Measurements from ENCODE around the gene CACNA1S. TPM values are rescaled to one million over a fixed set of nuclear protein-coding genes. Genes with fewer than 3 reads are reported as not detected.

CACNA1S gene
- polyA plus RNA-seq, 1 experiment: not detected

DNA sequence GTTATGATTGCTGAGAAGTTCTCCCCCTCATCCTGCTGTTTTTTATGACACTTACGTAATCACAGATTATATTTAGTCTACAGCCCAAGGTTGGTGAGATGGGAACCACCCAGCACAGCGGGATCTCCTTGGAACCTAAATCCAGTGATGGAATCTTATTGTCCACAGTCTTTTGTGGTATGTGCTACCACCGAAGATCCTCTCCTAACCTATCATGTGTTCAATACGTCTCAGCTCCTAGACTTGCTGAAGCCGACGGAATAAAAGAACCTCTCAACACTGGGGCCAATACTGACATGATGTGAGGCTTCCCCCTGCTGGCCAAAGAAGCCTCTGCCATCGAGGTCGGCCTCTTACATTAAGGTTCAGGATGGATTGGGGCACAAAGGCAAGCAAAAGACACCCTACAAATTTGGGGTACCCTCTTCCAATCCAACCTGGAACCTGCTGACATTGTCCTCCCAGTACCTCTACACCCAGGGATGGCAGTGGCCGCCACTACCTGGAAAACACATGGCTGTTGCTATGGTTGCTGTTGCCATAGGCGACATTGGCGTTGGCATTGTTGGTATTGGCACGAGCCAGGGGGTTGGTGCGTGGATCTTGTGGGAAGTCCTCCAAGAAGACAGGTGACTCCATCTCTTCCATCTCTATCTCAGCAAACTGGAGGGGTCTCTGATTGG lies 69.3 kb downstream of the CACNA1S start:
- ChIA-PET POLR2A (interaction anchor here (1.0 kb wide), 1 partner anchor 71 kb away, joined by 3 read pairs; no protein-coding TSS in a partner anchor), CTCF (interaction anchor here (0.6 to 3.5 kb wide), 19 partner anchors 8 to 490 kb away, joined by 3 to 67 read pairs (median 6); no protein-coding TSS in a partner anchor)
- Histone ChIP-seq H3K9me3 (ENCODE audit: control insufficient read depth, insufficient read depth, low read length) (no peaks in the 10 kb centered on the region), H3K4me3 (ENCODE audit: low read depth, low read length) (no peak overlapping the region), H3K27me3 (ENCODE audit: control insufficient read depth, insufficient read depth, low read length) (peaks cover 13% of the 10 kb centered on the region), H3K27ac (ENCODE audit: low read depth, low read length) (no peak overlapping the region)
- TF ChIP-seq, protein P1, sequence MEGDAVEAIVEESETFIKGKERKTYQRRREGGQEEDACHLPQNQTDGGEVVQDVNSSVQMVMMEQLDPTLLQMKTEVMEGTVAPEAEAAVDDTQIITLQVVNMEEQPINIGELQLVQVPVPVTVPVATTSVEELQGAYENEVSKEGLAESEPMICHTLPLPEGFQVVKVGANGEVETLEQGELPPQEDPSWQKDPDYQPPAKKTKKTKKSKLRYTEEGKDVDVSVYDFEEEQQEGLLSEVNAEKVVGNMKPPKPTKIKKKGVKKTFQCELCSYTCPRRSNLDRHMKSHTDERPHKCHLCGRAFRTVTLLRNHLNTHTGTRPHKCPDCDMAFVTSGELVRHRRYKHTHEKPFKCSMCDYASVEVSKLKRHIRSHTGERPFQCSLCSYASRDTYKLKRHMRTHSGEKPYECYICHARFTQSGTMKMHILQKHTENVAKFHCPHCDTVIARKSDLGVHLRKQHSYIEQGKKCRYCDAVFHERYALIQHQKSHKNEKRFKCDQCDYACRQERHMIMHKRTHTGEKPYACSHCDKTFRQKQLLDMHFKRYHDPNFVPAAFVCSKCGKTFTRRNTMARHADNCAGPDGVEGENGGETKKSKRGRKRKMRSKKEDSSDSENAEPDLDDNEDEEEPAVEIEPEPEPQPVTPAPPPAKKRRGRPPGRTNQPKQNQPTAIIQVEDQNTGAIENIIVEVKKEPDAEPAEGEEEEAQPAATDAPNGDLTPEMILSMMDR (IDR thresholded peaks at IDR 0.05; ENCODE audit: low read depth, low read length): peak; percentile 90
- DNase-seq (ENCODE audit: low read depth, low spot score): peak; percentile 47

- TF ChIP-seq, protein P1 (IDR thresholded peaks at IDR 0.05; ENCODE audit: low read depth, low read length): no peak
- ChIA-PET CTCF (interaction anchor here (2.2 to 3.5 kb wide), 4 partner anchors 12 to 419 kb away, joined by 10 to 67 read pairs (median 24); no protein-coding TSS in a partner anchor), POLR2A (no interaction called here)
- H3K4me3 ChIP-seq (ENCODE audit: low read depth, low read length): no peak overlapping the region
- H3K9me3 ChIP-seq (ENCODE audit: control insufficient read depth, insufficient read depth, low read length): no peaks in the 10 kb centered on the region
- no peak for DNase-seq (ENCODE audit: low read depth, low spot score)
- no peak overlapping the region for H3K27ac ChIP-seq (ENCODE audit: low read depth, low read length)
- peaks cover 18% of the 10 kb centered on the region for H3K27me3 ChIP-seq (ENCODE audit: control insufficient read depth, insufficient read depth, low read length)
Measured at GRCh38 chr1:201041011-201041410, 71.2 kb downstream of the CACNA1S start.

DNA sequence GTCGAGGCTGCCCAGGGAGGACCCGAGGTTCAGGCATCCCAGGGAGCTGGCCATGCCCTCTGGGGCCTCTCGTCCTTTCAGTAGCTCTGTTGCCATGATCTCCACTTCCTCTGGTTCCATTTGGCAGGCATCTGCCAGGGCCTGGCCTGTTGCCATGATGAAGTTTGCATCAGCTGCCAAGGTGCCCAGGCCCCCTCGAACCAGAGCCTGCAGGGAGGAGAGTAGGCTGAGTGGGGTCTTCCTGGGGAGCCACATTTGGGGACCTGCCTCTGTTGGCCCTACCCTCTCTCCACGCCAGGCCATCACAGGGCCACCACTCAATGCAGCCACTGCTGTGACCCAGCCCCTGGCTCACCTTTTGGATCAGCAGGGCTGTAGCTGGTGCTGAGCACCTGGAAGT lies 72.3 kb downstream of the CACNA1S start:
- no peak for DNase-seq (ENCODE audit: low read depth, low spot score)
- CTCF ChIA-PET: interaction anchor here (0.5 to 3.4 kb wide), 5 partner anchors 15 to 481 kb away, joined by 3 to 20 read pairs (median 4); no protein-coding TSS in a partner anchor

DNA sequence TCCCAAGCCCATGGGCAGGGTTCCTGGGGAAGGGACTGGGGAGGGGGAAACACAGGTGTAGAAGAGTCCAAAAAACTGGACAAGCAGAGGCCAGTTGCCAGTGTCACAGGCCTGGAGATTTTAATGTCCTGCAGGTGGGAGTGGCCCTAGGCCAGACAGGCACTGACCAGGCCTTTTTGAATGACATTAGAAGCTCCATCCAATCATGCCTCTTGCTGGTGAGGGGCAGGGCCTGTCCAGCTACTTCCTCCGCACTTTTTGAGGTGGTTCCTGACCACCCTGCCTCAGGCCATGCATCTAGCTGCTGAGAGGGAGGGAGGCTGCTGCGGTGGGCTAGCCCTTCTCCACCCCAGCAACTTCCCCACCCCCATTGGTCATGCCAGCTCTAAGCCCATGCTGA lies 72.8 kb downstream of the CACNA1S start:
- no peak for DNase-seq (ENCODE audit: low read depth, low spot score)
- Histone ChIP-seq H3K27me3 (ENCODE audit: control insufficient read depth, insufficient read depth, low read length) (peaks cover 18% of the 10 kb centered on the region), H3K9me3 (ENCODE audit: control insufficient read depth, insufficient read depth, low read length) (no peaks in the 10 kb centered on the region), H3K4me3 (ENCODE audit: low read depth, low read length) (no peak overlapping the region), H3K27ac (ENCODE audit: low read depth, low read length) (no peak overlapping the region)
- CTCF ChIA-PET: interaction anchor here (0.5 to 1.3 kb wide), 5 partner anchors 14 to 481 kb away, joined by 3 to 7 read pairs (median 4); no protein-coding TSS in a partner anchor
- TF ChIP-seq, protein P1 (IDR thresholded peaks at IDR 0.05; ENCODE audit: low read depth, low read length): no peak
- POLR2A ChIA-PET: no interaction called here

More for the DNA sequence above, 72.3 kb downstream of the CACNA1S start:
- H3K9me3 ChIP-seq (ENCODE audit: control insufficient read depth, insufficient read depth, low read length): no peaks in the 10 kb centered on the region
- H3K27me3 ChIP-seq (ENCODE audit: control insufficient read depth, insufficient read depth, low read length): peaks cover 18% of the 10 kb centered on the region
- H3K4me3 ChIP-seq (ENCODE audit: low read depth, low read length): no peak overlapping the region
- H3K27ac ChIP-seq (ENCODE audit: low read depth, low read length): no peak overlapping the region
- TF ChIP-seq, protein P1 (IDR thresholded peaks at IDR 0.05; ENCODE audit: low read depth, low read length): no peak
- POLR2A ChIA-PET: no interaction called here

Data from AG04450 (cell line).